HEK293T (cell line): ENCODE measurements around the gene PKNOX1.
"Not testable (repeated sequence)": the region's sequence is repeated elsewhere in the genome, so short reads cannot be mapped to it uniquely, and the experiment has no call there.

ENCODE experiments used
- BHLHE40 ChIP-seq: fragments of 450-650 bp; IDR thresholded peaks from 2 replicates; pipeline ENCODE4 v1.6.1; 2016; ENCODE audit warnings: mild to moderate bottlenecking, moderate library complexity, borderline replicate concordance
- ELF4 ChIP-seq: fragments of 450-650 bp; IDR thresholded peaks from 2 replicates; pipeline ENCODE4 v1.6.1; 2017; ENCODE audit warnings: antibody characterized with exemption
- FOXK2 ChIP-seq: fragments of 450-650 bp; IDR thresholded peaks from 2 replicates; pipeline ENCODE4 v1.6.1; 2016; ENCODE audit warnings: mild to moderate bottlenecking
- FOXM1 ChIP-seq: fragments of 450-650 bp; IDR thresholded peaks from 2 replicates; pipeline ENCODE4 v1.6.1; 2017; ENCODE audit warnings: mild to moderate bottlenecking, borderline replicate concordance
- HDGF ChIP-seq: fragments of 450-650 bp; IDR thresholded peaks from 2 replicates; pipeline ENCODE4 v1.6.1; 2017; ENCODE audit warnings: antibody characterized with exemption, borderline replicate concordance
- L3MBTL2 ChIP-seq: fragments of 450-650 bp; conservative IDR thresholded peaks from 2 replicates; pipeline ENCODE4 v1.6.1; 2016; ENCODE audit warnings: mild to moderate bottlenecking
- NFRKB ChIP-seq: fragments of 450-650 bp; IDR thresholded peaks from 2 replicates; pipeline ENCODE4 v1.6.1; 2016; ENCODE audit warnings: mild to moderate bottlenecking, moderate library complexity
- SP1 ChIP-seq: fragments of 450-650 bp; IDR thresholded peaks from 2 replicates; pipeline ENCODE4 v1.6.1; 2017
- SUZ12 ChIP-seq: fragments of 450-650 bp; IDR thresholded peaks from 2 replicates; pipeline ENCODE4 v1.6.1; 2016; ENCODE audit warnings: mild to moderate bottlenecking
- TARDBP ChIP-seq: fragments of 450-650 bp; IDR thresholded peaks from 2 replicates; pipeline ENCODE4 v1.6.1; 2016
- TF ChIP-seq, protein P1 (sequence below): fragments of 450-650 bp; IDR thresholded peaks from 2 replicates; pipeline ENCODE4 v1.6.1; 2016

DNA sequence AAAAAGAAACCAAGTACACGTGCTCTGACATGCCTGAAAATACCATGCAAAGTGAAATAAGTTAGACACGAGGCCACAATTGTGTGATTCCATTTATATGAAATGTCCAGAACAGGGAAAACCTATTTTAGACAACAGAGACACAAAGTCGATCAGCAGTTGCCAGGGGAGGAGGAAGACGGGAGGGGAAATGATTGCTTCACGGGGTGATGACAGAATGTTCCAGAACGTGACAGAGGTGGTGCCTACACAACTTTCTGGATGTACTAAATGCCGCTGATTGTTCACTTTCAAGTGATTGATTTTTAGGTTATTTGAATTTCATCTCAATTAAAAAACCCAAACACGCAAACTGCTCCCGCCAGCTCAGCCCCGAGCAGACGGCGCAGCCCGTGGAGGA, 78.8 kb downstream of the PKNOX1 start:
- not testable (repeated sequence) for TF ChIP-seq FOXM1, BHLHE40, L3MBTL2, HDGF, SP1, FOXK2, ELF4, SUZ12, NFRKB, TARDBP
- TF ChIP-seq, protein P1, sequence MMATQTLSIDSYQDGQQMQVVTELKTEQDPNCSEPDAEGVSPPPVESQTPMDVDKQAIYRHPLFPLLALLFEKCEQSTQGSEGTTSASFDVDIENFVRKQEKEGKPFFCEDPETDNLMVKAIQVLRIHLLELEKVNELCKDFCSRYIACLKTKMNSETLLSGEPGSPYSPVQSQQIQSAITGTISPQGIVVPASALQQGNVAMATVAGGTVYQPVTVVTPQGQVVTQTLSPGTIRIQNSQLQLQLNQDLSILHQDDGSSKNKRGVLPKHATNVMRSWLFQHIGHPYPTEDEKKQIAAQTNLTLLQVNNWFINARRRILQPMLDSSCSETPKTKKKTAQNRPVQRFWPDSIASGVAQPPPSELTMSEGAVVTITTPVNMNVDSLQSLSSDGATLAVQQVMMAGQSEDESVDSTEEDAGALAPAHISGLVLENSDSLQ, result not testable (repeated sequence)
